ENCODE measurements around the gene CAMK1G.

The CAMK1G gene

DNA sequence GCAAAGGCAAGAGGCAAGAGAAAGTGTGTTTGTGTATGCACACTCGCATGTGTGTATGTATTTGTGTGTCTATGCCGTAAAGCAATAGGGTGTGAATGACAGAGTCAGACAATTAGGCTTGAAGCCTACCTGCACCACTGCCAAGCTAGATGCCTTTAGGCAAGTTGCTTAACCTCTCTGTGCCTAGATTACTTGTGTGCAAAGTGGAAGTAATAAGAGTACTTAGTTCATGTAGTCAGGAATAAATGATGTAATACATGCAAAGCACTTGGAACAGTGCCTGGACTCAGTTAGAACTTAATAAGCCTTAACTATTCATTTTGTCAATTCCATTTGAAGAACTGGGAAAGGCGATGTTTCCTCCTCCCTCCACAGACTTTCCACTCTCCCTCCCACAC lies 37.0 kb downstream of the CAMK1G start:
- no peak for DNase-seq

DNA sequence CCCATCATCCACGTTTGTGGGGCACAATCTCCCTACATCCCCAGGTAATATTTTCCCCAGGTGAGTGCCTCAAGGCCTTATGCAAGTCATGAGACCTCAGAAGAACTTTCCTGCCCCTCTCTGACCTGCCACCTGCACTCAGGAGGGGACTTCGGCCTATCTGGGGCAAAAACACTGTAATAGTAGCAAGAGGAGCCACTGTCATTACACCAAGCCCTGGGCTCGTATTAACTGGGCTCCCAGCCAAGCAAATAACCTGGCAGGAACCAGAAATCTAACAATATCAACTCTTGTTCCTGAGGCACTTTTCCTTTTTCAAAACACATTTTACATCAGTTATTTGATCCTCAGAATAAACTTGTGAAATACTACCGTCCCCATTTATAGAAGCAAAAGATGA lies 37.8 kb downstream of the CAMK1G start:
- DNase-seq, result no peak

DNA sequence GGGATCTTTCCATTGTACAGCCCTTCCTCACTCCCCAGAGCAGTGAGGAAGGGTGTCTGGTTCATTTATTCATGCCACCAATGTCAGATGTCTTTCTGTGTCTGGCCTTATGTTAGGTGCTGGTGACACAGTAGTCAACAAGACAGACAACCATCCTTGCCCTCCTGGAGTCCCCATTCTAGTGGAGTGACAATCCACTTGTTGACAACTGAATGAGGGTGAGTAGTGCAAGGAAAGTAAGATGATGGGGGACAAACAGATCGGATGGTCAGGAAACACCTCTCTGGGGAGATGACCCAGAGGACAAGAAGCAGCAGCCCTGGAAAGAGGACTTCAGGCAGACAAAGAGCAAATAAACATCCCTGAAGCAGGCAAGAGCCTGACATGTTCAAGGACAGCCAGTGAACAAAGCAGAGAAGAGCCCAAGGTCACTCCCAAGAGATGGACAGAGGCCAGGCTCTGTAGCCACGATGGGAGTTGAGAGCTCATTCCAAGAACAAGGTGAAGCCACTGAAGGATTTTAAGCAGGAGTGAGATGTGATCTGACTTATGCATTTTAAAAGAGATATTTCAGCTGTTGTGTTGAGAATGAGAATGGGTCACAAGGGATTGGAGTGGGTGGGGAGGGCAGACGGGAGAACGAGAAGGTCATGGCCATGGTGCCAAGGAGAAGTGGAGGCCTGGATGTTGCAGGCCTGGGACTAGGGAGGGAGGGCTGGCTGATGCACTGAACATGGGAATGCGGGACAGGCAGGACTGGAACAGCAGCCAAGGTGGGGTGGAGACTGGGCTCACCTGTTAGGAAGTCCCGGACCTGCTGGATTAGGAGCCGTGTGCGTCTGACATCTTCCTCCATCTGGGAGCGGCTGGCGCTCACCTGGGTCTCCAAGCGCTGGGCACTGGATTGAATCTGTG lies 38.5 kb downstream of the CAMK1G start:
- no peak for DNase-seq

DNA sequence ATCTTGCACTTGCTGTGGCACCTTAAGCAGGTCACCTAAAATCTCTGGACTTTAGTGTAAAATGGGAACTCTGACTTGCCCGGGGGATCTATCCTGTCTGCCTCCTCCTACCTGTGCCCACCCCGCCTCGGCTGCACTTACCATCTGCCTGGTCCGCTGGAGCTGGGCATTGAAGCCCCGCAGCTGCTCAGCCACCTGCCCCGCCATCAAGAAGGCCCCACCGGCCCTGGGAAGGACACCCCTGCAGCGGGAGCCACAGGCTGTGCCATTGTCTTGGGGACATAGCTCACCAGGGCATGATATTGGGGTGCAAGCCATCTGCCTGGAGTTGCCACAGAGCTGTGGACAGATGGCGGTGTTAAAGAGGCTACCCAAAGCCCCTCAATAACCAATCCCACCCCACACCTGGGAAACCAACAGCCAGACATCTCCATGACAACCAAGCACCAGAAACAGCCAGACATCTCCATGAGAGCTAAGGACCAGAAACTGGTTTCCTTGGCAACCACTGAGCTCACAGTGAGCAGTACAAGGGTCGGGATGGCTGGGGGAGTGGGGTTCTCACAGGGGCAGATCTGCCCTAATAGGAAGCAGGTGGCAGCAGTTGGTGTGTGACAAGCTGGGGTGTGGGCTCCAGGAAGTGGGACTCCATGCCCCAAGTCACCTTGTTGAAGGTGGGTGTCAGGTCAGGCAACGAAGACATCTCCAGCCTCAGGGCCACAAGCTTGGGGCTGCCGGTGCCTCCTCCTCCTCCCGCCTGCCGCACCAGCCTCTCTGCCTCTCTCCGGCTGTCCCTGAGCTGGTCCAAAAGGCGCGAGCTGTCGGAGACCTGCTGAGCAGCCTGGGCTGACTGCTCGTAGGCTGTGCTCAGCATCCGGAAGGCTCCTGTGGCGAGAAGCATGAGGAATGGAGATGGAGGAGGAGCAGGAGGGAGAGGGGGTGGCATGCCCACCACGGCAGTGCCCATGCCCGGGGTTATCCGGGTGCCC lies 39.6 kb downstream of the CAMK1G start:
- DNase-seq, result peak; percentile 62

DNA sequence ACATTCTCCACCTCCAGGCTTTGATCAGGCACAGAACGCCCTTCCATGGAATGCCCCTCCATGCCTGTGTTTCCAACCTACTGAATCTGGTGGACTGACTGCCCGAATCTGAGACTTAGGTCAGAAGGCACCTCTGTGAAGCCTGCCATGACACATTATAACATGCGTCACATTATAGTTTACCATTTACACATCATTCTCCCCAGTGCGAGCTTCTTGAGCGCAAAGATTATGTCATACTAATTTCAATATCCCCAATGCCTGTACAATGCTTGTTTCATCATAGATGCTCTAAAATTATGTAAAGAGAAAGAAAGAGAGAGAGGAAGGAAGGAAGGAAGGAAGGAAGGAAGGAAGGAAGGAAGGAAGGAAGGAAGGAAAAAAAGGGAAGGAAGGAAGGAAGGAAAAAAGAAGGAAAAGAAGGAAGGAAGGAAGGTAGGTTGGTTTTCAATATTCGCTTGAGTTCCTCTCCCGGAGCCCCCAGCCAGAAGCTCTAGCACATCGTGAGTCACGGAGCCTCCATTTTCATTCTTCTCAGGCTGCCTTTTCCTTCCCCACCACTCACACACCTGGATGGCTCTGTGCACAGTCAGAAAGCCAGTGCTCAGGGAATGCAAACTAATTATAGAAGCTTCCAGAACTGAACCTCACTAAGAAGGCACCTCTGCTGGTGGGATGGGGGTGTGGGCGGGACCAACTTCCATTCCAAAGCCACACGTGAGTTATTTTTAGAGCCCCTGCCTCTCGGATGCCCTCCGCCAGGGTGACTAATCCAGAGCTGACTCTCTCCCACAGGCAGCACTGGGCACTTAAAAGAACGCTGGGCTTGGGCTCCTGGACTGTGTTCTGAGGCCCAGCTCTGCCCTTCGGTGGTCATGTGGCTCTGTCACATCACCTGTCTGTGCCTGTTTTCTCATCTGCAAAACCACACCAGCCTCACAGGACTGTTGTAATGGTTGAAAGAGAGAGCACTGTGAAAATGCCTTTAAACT lies 41.3 kb downstream of the CAMK1G start:
- no peak for DNase-seq

DNA sequence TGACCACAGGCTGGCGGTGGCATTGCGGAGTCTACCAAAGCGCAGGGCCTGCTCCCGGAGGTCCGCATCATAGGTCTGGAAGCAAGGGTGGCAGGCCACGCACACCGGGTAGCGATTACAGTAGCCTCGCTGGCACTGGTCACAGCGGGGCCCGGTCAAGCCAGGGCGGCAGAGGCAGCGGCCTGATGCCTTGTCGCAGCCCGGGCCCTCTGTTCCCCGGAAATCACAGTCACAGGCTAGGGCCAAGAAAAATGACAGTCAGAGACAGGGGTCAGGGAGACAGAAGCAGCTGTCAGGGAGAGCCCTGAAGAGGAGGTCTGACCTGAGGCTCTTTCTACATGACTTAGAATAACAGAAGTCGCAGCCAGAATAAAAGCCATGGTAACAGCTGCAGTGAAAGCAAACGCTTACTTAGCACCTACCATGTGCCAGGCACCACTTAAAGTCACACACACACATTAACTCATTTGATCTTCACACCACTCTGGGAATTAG lies 42.3 kb downstream of the CAMK1G start:
- DNase-seq, result peak; percentile 15

- no peak for DNase-seq
These were observed 43.0 kb downstream of the CAMK1G start for GRCh38 chr1:209626346-209627026.

DNA sequence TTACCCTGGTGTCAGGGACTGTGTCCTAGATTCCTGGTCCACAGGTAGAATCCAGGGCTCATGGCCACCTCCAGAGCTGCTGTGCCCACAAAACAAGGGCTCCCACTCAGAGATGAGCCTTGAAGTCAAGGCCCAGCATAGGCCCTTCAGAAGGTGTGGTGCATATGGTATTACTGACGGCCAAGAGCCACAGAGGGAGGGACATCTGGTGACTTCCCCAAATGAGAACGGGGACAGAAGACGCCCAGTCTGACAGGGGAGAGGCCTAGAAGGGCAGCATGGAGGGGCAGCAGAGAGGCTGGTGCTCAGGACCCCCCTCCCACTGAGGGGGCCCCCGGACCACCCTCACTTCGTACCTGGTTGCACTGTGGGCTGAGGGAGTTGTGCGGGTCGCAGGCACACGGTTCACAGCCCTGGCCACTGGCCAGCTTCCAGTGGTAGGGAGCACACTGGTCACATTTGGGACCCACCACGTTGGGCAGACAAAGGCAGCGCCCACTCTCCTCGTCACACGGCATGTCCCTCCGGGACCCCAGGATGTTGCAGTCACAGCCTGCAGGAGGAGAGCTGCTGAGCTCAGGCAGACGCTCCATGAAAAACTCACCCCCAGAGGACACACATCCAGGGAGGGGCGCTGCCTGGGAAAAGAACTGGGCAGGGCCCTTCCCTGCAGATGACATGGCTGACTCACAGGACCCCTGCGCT lies 43.7 kb downstream of the CAMK1G start:
- DNase-seq, result no peak

GRCh38 chr1:209627732-209628196 lies 44.2 kb downstream of the CAMK1G start:
- peak; percentile 92 for DNase-seq

- DNase-seq, result no peak
These were observed 45.2 kb downstream of the CAMK1G start for GRCh38 chr1:209628618-209629299.

DNA sequence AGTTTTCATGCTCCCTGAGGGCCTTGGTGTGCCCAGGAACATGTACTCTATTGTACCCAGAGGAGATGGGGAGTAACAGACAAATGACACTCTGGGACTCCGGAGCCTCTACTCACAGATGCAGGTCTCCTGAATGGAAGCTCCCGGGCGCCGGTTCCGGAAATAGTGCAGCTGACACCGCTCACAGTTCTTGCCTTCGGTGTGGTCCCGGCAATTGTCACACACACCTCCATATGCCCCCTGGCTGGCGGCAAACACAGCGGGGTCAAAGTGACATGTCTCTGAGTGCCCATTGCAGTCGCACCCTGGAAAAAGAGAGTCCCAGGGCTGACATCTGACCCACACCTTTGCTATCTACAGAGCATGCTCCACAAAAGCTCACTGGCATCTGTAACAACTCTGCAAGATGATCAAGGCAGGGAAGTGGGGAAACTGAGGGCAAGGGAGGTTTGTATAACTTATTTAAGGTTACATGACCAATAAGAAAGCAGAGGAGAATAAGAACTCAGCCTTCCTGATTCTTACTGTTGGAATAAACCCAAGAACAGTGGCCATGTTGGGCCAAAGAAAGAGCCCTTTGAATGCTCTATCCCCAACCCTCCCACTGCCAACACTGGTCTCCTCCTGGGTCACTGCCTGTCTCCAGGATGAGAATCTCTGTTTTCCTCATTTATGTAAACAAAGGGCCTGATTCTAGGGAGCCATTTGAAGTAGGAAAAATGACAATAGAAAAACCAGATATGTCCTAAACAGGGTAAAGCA lies 46.3 kb downstream of the CAMK1G start:
- no peak for DNase-seq

- DNase-seq, result no peak
These were observed 47.1 kb downstream of the CAMK1G start for GRCh38 chr1:209630383-209631225.

DNA sequence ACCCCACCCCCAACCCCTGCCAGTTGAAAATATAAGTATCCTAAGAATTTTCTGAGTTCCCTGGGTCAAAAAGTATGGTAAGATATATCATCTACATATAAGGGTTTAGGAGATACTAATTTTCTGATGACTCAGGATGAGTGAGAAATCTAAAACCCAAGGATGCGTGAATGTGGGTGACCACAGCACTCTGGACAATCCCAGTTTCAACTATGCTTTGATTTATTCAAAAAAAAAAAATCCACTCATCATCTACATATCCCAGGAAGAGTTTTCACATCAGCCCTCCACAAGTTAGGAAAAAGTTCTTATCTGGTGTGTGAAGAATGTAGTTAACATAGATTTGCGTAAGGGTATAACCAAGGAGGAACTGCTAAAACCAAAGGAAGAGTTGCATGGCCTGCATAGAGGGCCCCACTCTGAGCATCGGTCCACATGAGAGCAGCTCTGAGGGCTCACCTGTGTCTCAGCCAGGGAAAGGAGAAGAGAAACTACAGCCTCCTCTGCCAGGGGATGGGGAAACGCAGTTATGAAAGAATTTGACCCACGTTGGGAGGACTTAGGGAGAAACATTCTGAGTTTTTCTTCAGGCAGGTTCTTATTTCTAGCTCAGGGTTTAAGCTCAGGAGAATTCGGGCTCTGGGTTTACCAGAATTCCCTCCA lies 50.0 kb downstream of the CAMK1G start:
- no peak for DNase-seq

- DNase-seq, result no peak
These were observed 50.7 kb downstream of the CAMK1G start for GRCh38 chr1:209634005-209634737.

GRCh38 chr1:209635850-209636249 lies 52.3 kb downstream of the CAMK1G start:
- no peak for DNase-seq

DNA sequence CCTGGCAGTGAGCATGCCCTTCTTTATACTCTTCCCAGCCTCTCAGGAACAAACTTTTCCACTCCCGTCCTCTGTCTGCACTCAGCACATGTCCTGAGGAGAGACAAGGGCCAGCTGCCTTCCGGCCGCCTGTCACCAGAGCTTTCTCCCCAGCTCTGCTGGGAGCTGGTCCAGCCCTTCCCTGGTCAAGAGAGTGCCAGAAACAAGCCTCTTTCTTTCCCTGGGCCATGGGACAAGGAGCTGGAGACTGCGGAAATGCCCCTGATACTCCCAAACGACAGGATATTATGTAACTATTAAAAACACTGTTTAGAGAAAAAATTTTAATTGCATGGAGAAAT lies 58.3 kb downstream of the CAMK1G start:
- no peak for DNase-seq

GRCh38 chr1:209642816-209643215 lies 59.3 kb downstream of the CAMK1G start:
- no peak for DNase-seq
